DMS114 treated with DMSO at 0.1 percent for 48 hours (cell line): ENCODE results near the gene GTSF1L.

Source experiments
- DNase-seq: peaks from one replicate; lab custom pipeline; 2025; ENCODE audit not compliant: unreplicated experiment; lab: John Stamatoyannopoulos, UW

The GTSF1L gene

GRCh38 chr20:43716757-43717615 is 9.8 kb downstream of the GTSF1L start:
- DNase-seq, result no peak

- no peak for DNase-seq
These were observed 10.7 kb downstream of the GTSF1L start for GRCh38 chr20:43716123-43716522.

GRCh38 chr20:43715511-43715910 is 11.3 kb downstream of the GTSF1L start:
- DNase-seq, result no peak

- no peak for DNase-seq
These were observed 11.8 kb downstream of the GTSF1L start for GRCh38 chr20:43715044-43715443.

GRCh38 chr20:43711098-43711654 is 15.6 kb downstream of the GTSF1L start:
- DNase-seq, result no peak

GRCh38 chr20:43710370-43711044 is 16.3 kb downstream of the GTSF1L start:
- DNase-seq, result no peak

GRCh38 chr20:43702502-43702901 is 24.3 kb downstream of the GTSF1L start:
- DNase-seq, result no peak

GRCh38 chr20:43700627-43701026 is 26.2 kb downstream of the GTSF1L start:
- DNase-seq, result no peak

GRCh38 chr20:43699941-43700565 is 26.7 kb downstream of the GTSF1L start:
- no peak for DNase-seq

GRCh38 chr20:43695571-43695970 is 31.2 kb downstream of the GTSF1L start:
- no peak for DNase-seq

GRCh38 chr20:43694763-43695162 is 32.0 kb downstream of the GTSF1L start:
- DNase-seq, result no peak

- no peak for DNase-seq
These were observed 34.8 kb downstream of the GTSF1L start for GRCh38 chr20:43691928-43692524.

GRCh38 chr20:43690943-43691598 is 35.7 kb downstream of the GTSF1L start:
- DNase-seq, result no peak

GRCh38 chr20:43689165-43689564 is 37.6 kb downstream of the GTSF1L start:
- DNase-seq, result no peak

GRCh38 chr20:43686820-43687219 is 40.0 kb downstream of the GTSF1L start:
- DNase-seq, result no peak

- DNase-seq, result no peak
These were observed 44.4 kb downstream of the GTSF1L start for GRCh38 chr20:43682446-43682845.

GRCh38 chr20:43681991-43682410 is 44.8 kb downstream of the GTSF1L start:
- no peak for DNase-seq

- DNase-seq, result no peak
These were observed 45.3 kb downstream of the GTSF1L start for GRCh38 chr20:43681468-43681942.

GRCh38 chr20:43680981-43681380 is 45.8 kb downstream of the GTSF1L start:
- no peak for DNase-seq

- no peak for DNase-seq
These were observed 50.4 kb downstream of the GTSF1L start for GRCh38 chr20:43676368-43676767.
